PC-9 (cell line): ENCODE results near the gene PFKFB3.

Source experiments
- EZH2 ChIP-seq: fragments of 200-600 bp; sonication (generic); IDR thresholded peaks from 2 replicates; pipeline ENCODE4 v1.8.0; 2017; ENCODE audit warnings: antibody characterized with exemption, low read depth
- TF ChIP-seq, protein P1 (sequence below): fragments of 200-600 bp; sonication (generic); conservative IDR thresholded peaks from 2 replicates; pipeline ENCODE4 v1.6.1; 2017; ENCODE audit warnings: mixed run types, antibody characterized with exemption, mild to moderate bottlenecking, moderate library complexity

- TF ChIP-seq, protein P1, sequence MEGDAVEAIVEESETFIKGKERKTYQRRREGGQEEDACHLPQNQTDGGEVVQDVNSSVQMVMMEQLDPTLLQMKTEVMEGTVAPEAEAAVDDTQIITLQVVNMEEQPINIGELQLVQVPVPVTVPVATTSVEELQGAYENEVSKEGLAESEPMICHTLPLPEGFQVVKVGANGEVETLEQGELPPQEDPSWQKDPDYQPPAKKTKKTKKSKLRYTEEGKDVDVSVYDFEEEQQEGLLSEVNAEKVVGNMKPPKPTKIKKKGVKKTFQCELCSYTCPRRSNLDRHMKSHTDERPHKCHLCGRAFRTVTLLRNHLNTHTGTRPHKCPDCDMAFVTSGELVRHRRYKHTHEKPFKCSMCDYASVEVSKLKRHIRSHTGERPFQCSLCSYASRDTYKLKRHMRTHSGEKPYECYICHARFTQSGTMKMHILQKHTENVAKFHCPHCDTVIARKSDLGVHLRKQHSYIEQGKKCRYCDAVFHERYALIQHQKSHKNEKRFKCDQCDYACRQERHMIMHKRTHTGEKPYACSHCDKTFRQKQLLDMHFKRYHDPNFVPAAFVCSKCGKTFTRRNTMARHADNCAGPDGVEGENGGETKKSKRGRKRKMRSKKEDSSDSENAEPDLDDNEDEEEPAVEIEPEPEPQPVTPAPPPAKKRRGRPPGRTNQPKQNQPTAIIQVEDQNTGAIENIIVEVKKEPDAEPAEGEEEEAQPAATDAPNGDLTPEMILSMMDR = no peak
- TF ChIP-seq EZH2 = no peak
These were observed 98.2 kb downstream of the PFKFB3 start for GRCh38 chr10:6300784-6301460.
